Endodermal cell (in vitro differentiated cells): ENCODE data around the gene PRSS36. TPM values are rescaled to one million over a fixed set of nuclear protein-coding genes. Genes with fewer than 3 reads are reported as not detected.

Experiments
- DNase-seq: peaks from one replicate; pipeline ENCODE4 v3.0.0-alpha.2; 2017
- H3K27ac ChIP-seq: 2 replicates; pipeline ENCODE4 v1.5.1; 2013; ENCODE audit warnings: mild to moderate bottlenecking, low read depth, low read length, moderate library complexity
- H3K27me3 ChIP-seq: 2 replicates; pipeline ENCODE4 v1.6.1; 2013; ENCODE audit warnings: mild to moderate bottlenecking, low read length, moderate library complexity; ENCODE audit not compliant: insufficient read depth, control insufficient read depth, poor library complexity, severe bottlenecking
- H3K36me3 ChIP-seq: 2 replicates; pipeline ENCODE4 v1.7.0; 2013; ENCODE audit warnings: mild to moderate bottlenecking, low read length, moderate library complexity; ENCODE audit not compliant: control insufficient read depth, insufficient read depth
- H3K4me1 ChIP-seq: one replicate; pipeline ENCODE4 v1.7.0; 2013; ENCODE audit warnings: low read length; ENCODE audit not compliant: control insufficient read depth, insufficient read depth
- H3K4me3 ChIP-seq: 2 replicates; pipeline ENCODE4 v1.5.1; 2013; ENCODE audit warnings: mild to moderate bottlenecking, low read length, moderate library complexity
- H3K9ac ChIP-seq: 2 replicates; pipeline ENCODE4 v1.6.1; 2013; ENCODE audit warnings: mild to moderate bottlenecking, low read length, moderate library complexity; ENCODE audit not compliant: poor library complexity, severe bottlenecking; ENCODE audit errors: extremely low read depth
- H3K9me3 ChIP-seq: 2 replicates; pipeline ENCODE4 v1.6.1; 2013; ENCODE audit warnings: mild to moderate bottlenecking, low read length, moderate library complexity; ENCODE audit not compliant: control insufficient read depth
- H3K27ac Mint-ChIP-seq: 2 replicates; pipeline ENCODE4 v1.8.0; 2020; ENCODE audit warnings: mixed read lengths
- H3K27me3 Mint-ChIP-seq: 2 replicates; pipeline ENCODE4 v1.8.0; 2021; ENCODE audit warnings: mild to moderate bottlenecking, mixed read lengths; ENCODE audit not compliant: insufficient read depth
- H3K36me3 Mint-ChIP-seq: 2 replicates; pipeline ENCODE4 v1.8.0; 2020; ENCODE audit warnings: low read depth, mixed read lengths
- H3K4me1 Mint-ChIP-seq: 2 replicates; pipeline ENCODE4 v1.8.0; 2020; ENCODE audit warnings: mixed read lengths
- H3K4me3 Mint-ChIP-seq: 2 replicates; pipeline ENCODE4 v1.8.0; 2020; ENCODE audit warnings: mild to moderate bottlenecking, moderate library complexity, mixed read lengths
- H3K9me3 Mint-ChIP-seq: 2 replicates; pipeline ENCODE4 v1.8.0; 2020; ENCODE audit warnings: mild to moderate bottlenecking, mixed read lengths
- WGBS, 2 experiments: methylation state at CpG; one replicate each; pipeline versions ENCODE4 v1.1.5 to v1.1.7; 2013; ENCODE audit warnings: missing lambda C conversion rate in 2 of 2, mixed read lengths in 1 of 2; ENCODE audit not compliant: insufficient coverage in 1 of 2, insufficient read length in 1 of 2; 5-methylcytosine and 5-hydroxymethylcytosine counted together
- total RNA-seq, 2 donors: library from RNA; stranded (reverse); fragmentation: NEBNext Ultra II Directional in 1 of 2; extraction: Animal tissue kit (Norgen Biotek cat#: 25700) in 1 of 2; gene quantifications; 2 replicates in 1 of 2; 3 replicates in 1 of 2; pipeline ENCODE4 v1.2.1, GENCODE V29; 2021
- TF ChIP-seq, protein P1 (sequence below): fragments of 200-600 bp; sonication (generic); conservative IDR thresholded peaks from 2 replicates; pipeline ENCODE4 v1.5.0; 2021; ENCODE audit warnings: antibody characterized with exemption, mild to moderate bottlenecking

Gene PRSS36
- total RNA-seq, 2 donors from 2014 or later, result 0.22 to 0.71 TPM

DNA sequence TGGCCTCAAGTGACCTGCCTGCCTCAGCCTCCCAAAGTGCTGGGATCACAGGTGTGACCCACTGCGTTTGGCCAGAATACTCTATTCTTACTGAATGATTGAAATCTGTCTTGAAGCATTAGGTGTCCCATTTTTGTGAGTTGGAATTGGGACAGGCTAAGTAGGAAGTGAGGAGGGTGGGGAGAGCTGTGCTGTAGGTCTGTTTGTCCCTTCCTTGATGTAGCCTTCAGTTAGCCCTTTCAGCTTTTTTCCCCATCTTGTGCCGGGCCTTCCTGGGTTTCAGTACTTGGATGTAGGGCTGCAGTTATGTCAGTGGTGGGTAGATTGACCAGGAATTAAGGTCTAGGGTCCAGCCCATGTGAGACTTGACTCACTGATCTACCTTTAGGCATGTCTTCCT is 44.0 kb upstream of the PRSS36 start:
- no peak overlapping the region for H3K27ac ChIP-seq
- Mint-ChIP-seq H3K27ac (no peak overlapping the region), H3K27me3 (no peaks in the 10 kb centered on the region), H3K36me3 (peaks cover 79% of the 10 kb centered on the region), H3K9me3 (no peaks in the 10 kb centered on the region), H3K4me1 (no peaks in the 10 kb centered on the region), H3K4me3 (no peak overlapping the region)
- no peaks in the 10 kb centered on the region for H3K9me3 ChIP-seq
- no peak overlapping the region for H3K4me3 ChIP-seq
- H3K36me3 ChIP-seq, result peaks cover 99% of the 10 kb centered on the region
- WGBS, 2 experiments, result 94% methylated on average over 2 of the region's 2 CpGs; no CpG with 5 or more reads in 1 of the 2 experiments
- no peak overlapping the region for H3K9ac ChIP-seq
- TF ChIP-seq, protein P1, sequence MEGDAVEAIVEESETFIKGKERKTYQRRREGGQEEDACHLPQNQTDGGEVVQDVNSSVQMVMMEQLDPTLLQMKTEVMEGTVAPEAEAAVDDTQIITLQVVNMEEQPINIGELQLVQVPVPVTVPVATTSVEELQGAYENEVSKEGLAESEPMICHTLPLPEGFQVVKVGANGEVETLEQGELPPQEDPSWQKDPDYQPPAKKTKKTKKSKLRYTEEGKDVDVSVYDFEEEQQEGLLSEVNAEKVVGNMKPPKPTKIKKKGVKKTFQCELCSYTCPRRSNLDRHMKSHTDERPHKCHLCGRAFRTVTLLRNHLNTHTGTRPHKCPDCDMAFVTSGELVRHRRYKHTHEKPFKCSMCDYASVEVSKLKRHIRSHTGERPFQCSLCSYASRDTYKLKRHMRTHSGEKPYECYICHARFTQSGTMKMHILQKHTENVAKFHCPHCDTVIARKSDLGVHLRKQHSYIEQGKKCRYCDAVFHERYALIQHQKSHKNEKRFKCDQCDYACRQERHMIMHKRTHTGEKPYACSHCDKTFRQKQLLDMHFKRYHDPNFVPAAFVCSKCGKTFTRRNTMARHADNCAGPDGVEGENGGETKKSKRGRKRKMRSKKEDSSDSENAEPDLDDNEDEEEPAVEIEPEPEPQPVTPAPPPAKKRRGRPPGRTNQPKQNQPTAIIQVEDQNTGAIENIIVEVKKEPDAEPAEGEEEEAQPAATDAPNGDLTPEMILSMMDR, result no peak
- H3K27me3 ChIP-seq, result no peaks in the 10 kb centered on the region
- no peak for DNase-seq
- no peaks in the 10 kb centered on the region for H3K4me1 ChIP-seq

DNA sequence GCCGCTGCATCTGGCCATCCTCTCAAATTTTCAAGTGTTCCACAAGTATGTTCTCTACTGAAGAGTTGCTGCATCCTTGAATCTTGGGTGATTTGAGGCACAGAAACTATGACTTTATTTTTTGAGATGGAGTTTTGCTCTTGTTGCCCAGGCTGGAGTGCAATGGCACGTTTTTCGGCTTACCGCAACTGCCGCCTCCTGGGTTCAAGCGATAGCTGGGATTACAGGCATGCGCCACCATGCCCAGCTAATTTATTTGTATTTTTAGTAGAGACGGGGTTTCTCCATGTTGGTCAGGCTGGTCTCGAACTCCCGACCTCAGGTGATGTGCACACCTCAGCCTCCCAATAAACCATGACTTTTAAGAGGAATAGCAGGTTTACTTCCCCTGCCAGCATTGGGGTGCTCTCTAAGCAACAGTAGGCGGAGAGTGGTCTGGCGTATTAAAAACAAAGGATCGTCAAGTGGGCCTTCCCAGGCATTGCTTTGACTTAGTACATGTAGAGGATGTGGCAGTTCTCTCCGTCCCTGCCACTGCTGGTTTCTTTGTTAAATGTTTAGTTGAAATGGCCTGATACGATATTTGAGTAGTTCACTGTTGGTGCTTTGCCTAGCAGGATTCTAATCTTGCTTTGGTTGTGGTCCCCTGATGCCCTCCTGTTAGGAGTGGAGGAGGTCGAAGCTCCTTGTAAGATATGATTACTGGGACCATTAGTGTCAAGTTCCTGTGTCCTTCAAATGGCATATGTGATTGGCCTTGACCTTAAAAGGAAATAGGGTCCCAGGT is 43.2 kb upstream of the PRSS36 start:
- TF ChIP-seq, protein P1, result no peak
- no peaks in the 10 kb centered on the region for H3K4me1 Mint-ChIP-seq
- H3K36me3 Mint-ChIP-seq, result peaks cover 85% of the 10 kb centered on the region
- H3K27me3 ChIP-seq, result no peaks in the 10 kb centered on the region
- DNase-seq, result no peak
- H3K27ac Mint-ChIP-seq, result no peak overlapping the region
- H3K27me3 Mint-ChIP-seq, result no peaks in the 10 kb centered on the region
- no peak overlapping the region for H3K27ac ChIP-seq
- H3K4me3 Mint-ChIP-seq, result no peak overlapping the region
- no peaks in the 10 kb centered on the region for H3K9me3 ChIP-seq
- no peaks in the 10 kb centered on the region for H3K4me1 ChIP-seq
- 97% methylated on average over 12 to 16 of the region's 16 CpGs for WGBS, 2 experiments
- H3K9me3 Mint-ChIP-seq, result no peaks in the 10 kb centered on the region
- H3K9ac ChIP-seq, result no peak overlapping the region
- no peak overlapping the region for H3K4me3 ChIP-seq
- H3K36me3 ChIP-seq, result peaks cover 99% of the 10 kb centered on the region

DNA sequence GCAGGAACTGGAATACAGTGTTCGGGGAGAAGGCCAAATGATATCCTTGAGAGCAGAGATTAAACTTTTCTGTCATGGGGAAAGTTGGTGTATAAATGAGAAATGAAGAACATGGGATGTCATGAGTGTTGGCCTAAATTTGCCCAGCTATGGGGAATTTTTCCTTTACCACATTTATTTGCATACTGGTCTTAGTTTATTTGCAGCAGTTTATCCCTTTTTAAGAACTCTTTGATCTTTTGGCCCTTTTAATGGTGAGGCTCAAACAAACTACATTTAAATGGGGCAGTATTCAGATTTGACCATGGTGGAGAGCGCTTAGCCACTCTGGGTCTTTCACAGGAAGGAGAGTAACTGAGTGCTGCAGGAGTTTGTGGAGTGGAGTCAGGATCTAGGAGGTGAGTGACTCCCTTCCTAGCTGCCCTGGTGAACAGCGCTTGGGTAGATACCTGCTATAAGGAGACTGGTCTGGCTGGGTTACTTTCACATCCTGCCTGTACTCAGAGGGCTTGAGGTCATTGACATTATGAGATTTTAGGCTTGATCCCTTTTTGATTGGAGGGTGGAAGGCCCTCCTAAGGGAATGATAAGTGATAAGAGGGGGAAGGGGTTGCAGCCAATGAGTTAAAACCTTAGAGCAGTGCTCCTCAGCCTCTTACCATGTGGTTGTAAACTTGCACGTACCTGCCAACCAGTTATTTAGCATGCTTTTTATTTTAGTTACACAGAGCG is 42.0 kb upstream of the PRSS36 start:
- H3K36me3 ChIP-seq, result peaks cover 100% of the 10 kb centered on the region
- H3K9me3 ChIP-seq, result no peaks in the 10 kb centered on the region
- 93 to 95% methylated on average over 4 to 5 of the region's 5 CpGs for WGBS, 2 experiments
- H3K4me1 ChIP-seq, result no peaks in the 10 kb centered on the region
- H3K27me3 ChIP-seq, result no peaks in the 10 kb centered on the region
- no peak overlapping the region for H3K4me3 ChIP-seq
- H3K9me3 Mint-ChIP-seq, result no peaks in the 10 kb centered on the region
- H3K27ac Mint-ChIP-seq, result peak overlapping the region; percentile 6
- TF ChIP-seq, protein P1, result no peak
- H3K27me3 Mint-ChIP-seq, result no peaks in the 10 kb centered on the region
- no peaks in the 10 kb centered on the region for H3K4me1 Mint-ChIP-seq
- H3K36me3 Mint-ChIP-seq, result peaks cover 96% of the 10 kb centered on the region
- DNase-seq, result no peak
- no peak overlapping the region for H3K9ac ChIP-seq
- no peak overlapping the region for H3K4me3 Mint-ChIP-seq
- H3K27ac ChIP-seq, result no peak overlapping the region
